CD14-positive monocyte (primary cell): ENCODE data around the gene SECTM1. TPM values are rescaled to one million over a fixed set of nuclear protein-coding genes. Genes with fewer than 3 reads are reported as not detected.
"Not testable (repeated sequence)": the region's sequence is repeated elsewhere in the genome, so short reads cannot be mapped to it uniquely, and the experiment has no call there.

ENCODE experiments used
- DNase-seq, 3 donors: peaks; one replicate each; pipeline ENCODE4 v3.0.0-alpha.2; 2011 to 2022
- H2AFZ ChIP-seq: 2 replicates; pipeline ENCODE4 v1.6.0; 2012; ENCODE audit warnings: mild to moderate bottlenecking, low read depth, low read length, inconsistent platforms; ENCODE audit not compliant: insufficient read depth, poor library complexity, severe bottlenecking
- H3K27ac ChIP-seq, 2 donors: 1 replicate in 1 of 2; 2 replicates in 1 of 2; pipeline ENCODE4 v1.5.1; 2012 to 2013; ENCODE audit warnings: low read length in 2 of 2, control low read depth in 1 of 2, inconsistent platforms in 1 of 2, low read depth in 1 of 2, mild to moderate bottlenecking in 1 of 2
- H3K27me3 ChIP-seq, 2 donors: one replicate each; pipeline versions ENCODE4 v1.6.0 to v1.6.1; 2011 to 2013; ENCODE audit warnings: low read length in 2 of 2; ENCODE audit not compliant: control insufficient read depth in 2 of 2, insufficient read depth in 2 of 2
- H3K36me3 ChIP-seq, 2 donors: replicated peaks in 1 of 2; 1 replicate in 1 of 2; 2 replicates in 1 of 2; pipeline versions ENCODE4 v1.5.1 to v1.6.1; 2012 to 2013; ENCODE audit warnings: low read length in 2 of 2, control low read depth in 1 of 2, inconsistent platforms in 1 of 2, mild to moderate bottlenecking in 1 of 2; ENCODE audit not compliant: insufficient read depth in 2 of 2, control insufficient read depth in 1 of 2
- H3K4me1 ChIP-seq, 2 donors: 1 replicate in 1 of 2; 2 replicates in 1 of 2; pipeline versions ENCODE4 v1.5.1 to v1.6.1; 2012 to 2013; ENCODE audit warnings: low read length in 2 of 2, control low read depth in 1 of 2, inconsistent platforms in 1 of 2, mild to moderate bottlenecking in 1 of 2, moderate library complexity in 1 of 2; ENCODE audit not compliant: insufficient read depth in 2 of 2, control insufficient read depth in 1 of 2
- H3K4me2 ChIP-seq: replicated peaks from 2 replicates; pipeline ENCODE3; 2012; ENCODE audit warnings: low read length, moderate library complexity, mild to moderate bottlenecking; ENCODE audit not compliant: poor library complexity, severe bottlenecking; ENCODE audit errors: extremely low read depth
- H3K4me3 ChIP-seq, 3 experiments: fragments of 200-600 bp in 1 of 3; sonication (generic) in 1 of 3; replicated peaks in 1 of 3; 1 replicate in 2 of 3; 2 replicates in 1 of 3; pipeline ENCODE4 v1.5.1; 2011 to 2013; ENCODE audit warnings: low read length in 3 of 3, mild to moderate bottlenecking in 3 of 3, control low read depth in 2 of 3, low read depth in 2 of 3, inconsistent platforms in 1 of 3, moderate library complexity in 1 of 3
- H3K79me2 ChIP-seq: 2 replicates; pipeline ENCODE4 v1.6.0; 2012; ENCODE audit warnings: mild to moderate bottlenecking, control low read depth, inconsistent platforms, low read length, moderate library complexity; ENCODE audit not compliant: insufficient read depth
- H3K9ac ChIP-seq: 2 replicates; pipeline ENCODE4 v1.6.0; 2017; ENCODE audit warnings: low read length, mild to moderate bottlenecking; ENCODE audit not compliant: insufficient read depth, poor library complexity, severe bottlenecking
- H3K9me3 ChIP-seq, 2 donors: replicated peaks in 1 of 2; 1 replicate in 1 of 2; 2 replicates in 1 of 2; pipeline versions ENCODE4 v1.5.1 to v1.6.1; 2012 to 2013; ENCODE audit warnings: low read length in 2 of 2, control low read depth in 1 of 2; ENCODE audit not compliant: control insufficient read depth in 1 of 2, insufficient read depth in 1 of 2
- H4K20me1 ChIP-seq: 2 replicates; pipeline ENCODE4 v1.6.0; 2012; ENCODE audit warnings: mild to moderate bottlenecking, low read length, control low read depth, moderate library complexity; ENCODE audit not compliant: insufficient read depth
- H3K27ac Mint-ChIP-seq, 7 donors: one replicate each; pipeline ENCODE4 v1.8.0; 2020; ENCODE audit warnings: mild to moderate bottlenecking in 7 of 7, mixed read lengths in 7 of 7, moderate library complexity in 6 of 7, inconsistent platforms in 2 of 7
- H3K27me3 Mint-ChIP-seq, 3 donors: one replicate each; pipeline ENCODE4 v1.8.0; 2021 to 2022; ENCODE audit warnings: low read depth in 3 of 3, mild to moderate bottlenecking in 3 of 3, mixed read lengths in 3 of 3, moderate library complexity in 3 of 3, inconsistent platforms in 1 of 3
- H3K36me3 Mint-ChIP-seq, 2 donors: one replicate each; pipeline ENCODE4 v1.8.0; 2020; ENCODE audit warnings: mixed read lengths in 2 of 2, inconsistent platforms in 1 of 2, mild to moderate bottlenecking in 1 of 2
- H3K4me1 Mint-ChIP-seq: one replicate; pipeline ENCODE4 v1.8.0; 2020; ENCODE audit warnings: mild to moderate bottlenecking, mixed read lengths
- H3K4me3 Mint-ChIP-seq, 2 donors: one replicate each; pipeline ENCODE4 v1.8.0; 2020; ENCODE audit warnings: mild to moderate bottlenecking in 2 of 2, mixed read lengths in 2 of 2, moderate library complexity in 1 of 2
- H3K9me3 Mint-ChIP-seq, 7 donors: one replicate each; pipeline ENCODE4 v1.8.0; 2020 to 2022; ENCODE audit warnings: mixed read lengths in 7 of 7, mild to moderate bottlenecking in 6 of 7, moderate library complexity in 6 of 7, inconsistent platforms in 2 of 7
- CTCF ChIP-seq: fragments of 200-600 bp; IDR thresholded peaks from one replicate; pipeline ENCODE4 v1.8.0; 2022; ENCODE audit warnings: antibody characterized with exemption, mild to moderate bottlenecking
- WGBS: methylation state at CpG from one replicate; pipeline ENCODE4 v1.1.5; 2013; ENCODE audit warnings: missing lambda C conversion rate; ENCODE audit not compliant: insufficient coverage; 5-methylcytosine and 5-hydroxymethylcytosine counted together
- intact Hi-C, 2 donors: fragments of 100-400 bp; cut with micrococcal nuclease; formaldehyde crosslinking; loops; one replicate each; pipeline versions ENCODE4 v1.15.0 to v1.15.1; 2023
- polyA minus RNA-seq: library from RNA; depleted of rRNA, polyadenylated mRNA; stranded (reverse); fragments of >200 nt; gene quantifications from 2 replicates; pipeline ENCODE4 v1.2.3, GENCODE V29; 2012
- polyA plus RNA-seq, 3 donors: library from polyadenylated mRNA; depleted of rRNA in 1 of 3; unstranded in 2 of 3; stranded (reverse) in 1 of 3; fragments of 300-500 nt in 2 of 3; fragments of >200 nt in 1 of 3; fragmentation: Illumina TruSeq in 2 of 3; gene quantifications; 1 replicate in 2 of 3; 2 replicates in 1 of 3; pipeline ENCODE4 v1.2.3, GENCODE V29; 2012 to 2021
- total RNA-seq, 12 experiments: library from RNA in 1 of 12; stranded (reverse) in 1 of 12; fragments of 120-200 nt in 1 of 12; gene quantifications; one replicate each; pipeline ENCODE4 v1.2.4 and lab custom pipeline; 2013 to 2026; ENCODE audit warnings: mixed read lengths in 6 of 12, inconsistent platforms in 1 of 12

The SECTM1 gene
- total RNA-seq (2013), result 197 TPM
- 100 to 1,000 TPM; 136 to 209 (median 188) TPM for polyA plus RNA-seq
- 163 and 337 TPM in 2 replicates for polyA minus RNA-seq
- total RNA-seq (lab: John Stamatoyannopoulos, UW), result 16.3 to 113 (median 70.5) reads per million in 11 experiments

DNA sequence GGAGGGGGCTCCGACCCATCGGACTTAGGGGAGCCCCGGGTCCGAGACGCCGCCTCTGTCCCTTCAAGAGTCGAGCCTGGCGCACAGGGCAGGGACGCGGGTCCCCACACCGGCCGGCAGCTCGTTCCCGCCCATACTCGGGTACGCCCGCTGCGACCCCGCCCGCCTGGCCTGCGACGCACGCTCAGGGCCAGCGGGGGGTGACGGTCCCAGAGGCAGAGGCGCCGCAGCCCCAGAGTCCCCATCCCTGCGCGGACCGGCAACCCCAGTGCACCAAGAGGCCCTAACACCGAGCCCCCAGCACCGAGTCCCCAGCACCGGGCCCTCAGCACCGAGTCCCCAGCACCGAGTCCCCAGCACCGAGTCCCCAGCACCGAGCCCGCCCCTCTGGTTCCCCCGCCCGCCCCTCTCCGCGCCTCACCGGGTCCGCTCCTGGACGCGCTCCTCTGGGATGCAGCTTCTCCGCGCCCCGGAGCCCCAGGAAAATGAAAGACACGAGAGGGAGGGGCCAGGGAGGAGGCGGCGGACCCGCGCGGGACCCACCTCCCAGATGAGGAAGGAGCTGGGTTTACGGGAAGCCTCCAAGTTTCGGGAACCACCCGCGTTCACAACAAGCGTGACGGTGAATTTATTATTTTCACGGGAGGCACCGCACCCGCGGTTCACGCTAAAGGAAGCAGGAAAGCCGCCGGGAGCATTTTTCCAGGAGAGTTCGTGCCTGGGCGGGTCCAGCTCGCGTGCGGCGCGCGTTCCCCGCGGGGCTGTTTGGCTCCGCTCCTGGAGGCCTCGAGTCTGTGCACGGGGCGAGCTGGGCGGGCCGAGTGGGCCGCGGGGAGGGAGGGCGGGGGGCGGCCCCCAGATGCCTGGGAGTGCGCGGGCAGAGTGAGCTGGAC is at the start of gene SECTM1:
TSS of gene SECTM1 (minus strand) at position 488 of the 893 bp plus-strand sequence. CDS start 6,526 bp downstream, outside the sequence.
- no peaks in the 10 kb centered on the region for H3K27me3 ChIP-seq
- peak within 1 kb of the TSS; percentile 91 for H3K9ac ChIP-seq
- Mint-ChIP-seq H3K4me1 (peaks cover 45% of the 10 kb centered on the region), H3K36me3 (peaks cover 6 to 9% of the 10 kb centered on the region in 2 donors), H3K4me3 (peak within 1 kb of the TSS; percentile 97 to 99), H3K9me3 (peaks cover 0 to 3% (median 0%) of the 10 kb centered on the region in 7 donors), H3K27ac (peak within 1 kb of the TSS; percentile 83 to 94 (median 91)), H3K27me3 (peaks cover 10 to 31% (median 11%) of the 10 kb centered on the region in 3 donors)
- peak within 1 kb of the TSS; percentile 78 for H2AFZ ChIP-seq
- peak; percentile 51 to 73 (median 59) for DNase-seq
- no peak for TF ChIP-seq CTCF
- WGBS, result under 1% methylated on average over 90 of the region's 90 CpGs
- H3K4me3 ChIP-seq, result peak within 1 kb of the TSS; percentile 70 to 92 (median 88)
- H3K36me3 ChIP-seq, result peaks cover 0 to 11% of the 10 kb centered on the region in 2 donors
- H3K4me1 ChIP-seq, result peaks cover 36 to 61% of the 10 kb centered on the region in 2 donors
- peaks cover 34% of the 10 kb centered on the region for H3K79me2 ChIP-seq
- peak within 1 kb of the TSS; percentile 68 to 92 for H3K27ac ChIP-seq
- H3K4me2 ChIP-seq, result peak within 1 kb of the TSS; percentile 97
- no peaks in the 10 kb centered on the region for H3K9me3 ChIP-seq
- peaks cover 44% of the 10 kb centered on the region for H4K20me1 ChIP-seq
- intact Hi-C loops, result loop anchor here in 1 of 2 donors (5.0 kb wide), 1 partner anchor 36 kb away; no protein-coding TSS in a partner anchor

GRCh38 chr17:82382933-82383255 is 49.3 kb upstream of the SECTM1 start:
- Mint-ChIP-seq H3K9me3 (peaks cover 0 to 4% (median 0%) of the 10 kb centered on the region in 7 donors), H3K36me3 (no peaks in the 10 kb centered on the region), H3K4me1 (peaks cover 9% of the 10 kb centered on the region), H3K4me3 (no peak overlapping the region), H3K27ac (no peak overlapping the region), H3K27me3 (peaks cover 34 to 66% (median 47%) of the 10 kb centered on the region in 3 donors)
- no peaks in the 10 kb centered on the region for H4K20me1 ChIP-seq
- H3K79me2 ChIP-seq, result no peaks in the 10 kb centered on the region
- H3K27me3 ChIP-seq, result peaks cover 0 to 35% of the 10 kb centered on the region in 2 donors
- no peak overlapping the region for H3K9ac ChIP-seq
- H3K4me1 ChIP-seq, result peaks cover 10 to 11% of the 10 kb centered on the region in 2 donors
- no peaks in the 10 kb centered on the region for H3K36me3 ChIP-seq
- no peak for TF ChIP-seq CTCF
- no peaks in the 10 kb centered on the region for H3K9me3 ChIP-seq
- H2AFZ ChIP-seq, result no peak overlapping the region
- H3K4me2 ChIP-seq, result no peak overlapping the region
- no peak for DNase-seq
- H3K27ac ChIP-seq, result no peak overlapping the region
- no peak overlapping the region for H3K4me3 ChIP-seq
- intact Hi-C loops, result no loop called here
- WGBS, result 80% methylated on average over 9 of the region's 11 CpGs

DNA sequence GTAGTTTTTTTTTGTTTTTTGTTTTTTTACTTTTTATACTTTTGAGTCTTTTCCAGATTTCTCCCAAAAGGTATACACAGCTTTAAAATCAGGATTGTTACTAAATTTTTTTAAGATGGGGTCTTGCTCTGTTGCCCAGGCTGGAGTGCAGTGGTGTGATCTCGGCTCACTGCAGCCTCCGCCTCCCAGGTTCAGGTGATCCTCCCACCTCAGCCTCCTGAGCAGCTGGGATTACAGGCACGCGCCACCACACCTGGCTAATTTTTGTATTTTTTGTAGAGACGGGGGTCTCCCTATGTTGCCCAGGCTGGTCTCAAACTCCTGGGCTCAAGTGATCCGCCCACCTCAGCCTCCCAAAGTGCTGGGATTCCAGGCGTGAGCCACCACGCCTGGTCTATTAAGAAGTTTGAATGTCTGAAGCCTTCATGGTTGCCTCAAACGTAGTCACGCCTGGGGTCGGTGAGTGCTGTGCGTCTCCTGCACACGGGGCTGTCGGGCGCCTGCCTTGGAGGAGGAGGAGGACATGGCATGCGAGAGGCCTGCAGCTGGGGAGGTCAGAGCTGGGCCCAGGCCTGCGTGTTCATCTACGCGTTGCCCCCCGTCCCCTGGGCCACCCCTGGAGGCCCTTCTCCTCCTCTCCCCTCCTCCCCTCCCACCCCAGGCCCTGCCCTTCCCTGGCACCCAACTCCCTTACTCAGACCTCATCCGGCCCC is 48.8 kb upstream of the SECTM1 start:
- not testable (repeated sequence) for DNase-seq, H3K9ac ChIP-seq

More for the DNA sequence above, 48.8 kb upstream of the SECTM1 start:
- peaks cover 30 to 66% (median 48%) of the 10 kb centered on the region in 3 donors for H3K27me3 Mint-ChIP-seq
- H3K4me2 ChIP-seq, H3K36me3 ChIP-seq, H3K4me3 Mint-ChIP-seq, H3K4me1 Mint-ChIP-seq, H3K36me3 Mint-ChIP-seq, intact Hi-C loops, H3K4me1 ChIP-seq, H3K27ac Mint-ChIP-seq, H3K9me3 Mint-ChIP-seq, H4K20me1 ChIP-seq, H3K79me2 ChIP-seq, H3K4me3 ChIP-seq, H2AFZ ChIP-seq, H3K9me3 ChIP-seq, H3K27ac ChIP-seq: not testable (repeated sequence)
- H3K27me3 ChIP-seq, result peaks cover 0 to 32% of the 10 kb centered on the region in 2 donors
- WGBS, result 89% methylated on average over 15 of the region's 21 CpGs
